GM12801 (cell line): ENCODE results near the gene SIGLEC9.

Experiments used
- TF ChIP-seq, protein P1 (sequence below): IDR thresholded peaks from one replicate; pipeline ENCODE4 v1.5.1; 2011; ENCODE audit warnings: control low read depth; ENCODE audit not compliant: insufficient read length; ENCODE audit errors: extremely low read depth

The SIGLEC9 gene

DNA sequence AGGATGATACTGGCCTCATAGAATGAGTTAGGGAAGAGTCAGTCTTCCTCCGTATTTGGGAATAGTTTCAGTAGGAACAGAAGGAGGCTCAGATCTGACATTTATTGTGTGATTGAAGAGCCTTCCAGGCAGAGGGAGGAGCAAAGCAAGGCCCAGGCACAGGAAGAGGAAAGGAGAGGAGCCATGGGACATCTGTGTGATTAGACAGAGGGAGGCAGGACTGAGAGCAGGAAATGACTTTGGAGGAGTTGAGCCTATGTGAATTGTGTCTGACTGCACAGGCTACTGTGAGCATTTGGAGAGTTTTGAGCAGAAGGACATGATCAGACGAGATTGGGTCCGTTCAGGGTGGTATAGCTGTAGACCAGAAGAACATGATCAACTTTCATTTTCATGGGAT is 25.9 kb downstream of the SIGLEC9 start:
- TF ChIP-seq, protein P1, sequence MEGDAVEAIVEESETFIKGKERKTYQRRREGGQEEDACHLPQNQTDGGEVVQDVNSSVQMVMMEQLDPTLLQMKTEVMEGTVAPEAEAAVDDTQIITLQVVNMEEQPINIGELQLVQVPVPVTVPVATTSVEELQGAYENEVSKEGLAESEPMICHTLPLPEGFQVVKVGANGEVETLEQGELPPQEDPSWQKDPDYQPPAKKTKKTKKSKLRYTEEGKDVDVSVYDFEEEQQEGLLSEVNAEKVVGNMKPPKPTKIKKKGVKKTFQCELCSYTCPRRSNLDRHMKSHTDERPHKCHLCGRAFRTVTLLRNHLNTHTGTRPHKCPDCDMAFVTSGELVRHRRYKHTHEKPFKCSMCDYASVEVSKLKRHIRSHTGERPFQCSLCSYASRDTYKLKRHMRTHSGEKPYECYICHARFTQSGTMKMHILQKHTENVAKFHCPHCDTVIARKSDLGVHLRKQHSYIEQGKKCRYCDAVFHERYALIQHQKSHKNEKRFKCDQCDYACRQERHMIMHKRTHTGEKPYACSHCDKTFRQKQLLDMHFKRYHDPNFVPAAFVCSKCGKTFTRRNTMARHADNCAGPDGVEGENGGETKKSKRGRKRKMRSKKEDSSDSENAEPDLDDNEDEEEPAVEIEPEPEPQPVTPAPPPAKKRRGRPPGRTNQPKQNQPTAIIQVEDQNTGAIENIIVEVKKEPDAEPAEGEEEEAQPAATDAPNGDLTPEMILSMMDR, result no peak

DNA sequence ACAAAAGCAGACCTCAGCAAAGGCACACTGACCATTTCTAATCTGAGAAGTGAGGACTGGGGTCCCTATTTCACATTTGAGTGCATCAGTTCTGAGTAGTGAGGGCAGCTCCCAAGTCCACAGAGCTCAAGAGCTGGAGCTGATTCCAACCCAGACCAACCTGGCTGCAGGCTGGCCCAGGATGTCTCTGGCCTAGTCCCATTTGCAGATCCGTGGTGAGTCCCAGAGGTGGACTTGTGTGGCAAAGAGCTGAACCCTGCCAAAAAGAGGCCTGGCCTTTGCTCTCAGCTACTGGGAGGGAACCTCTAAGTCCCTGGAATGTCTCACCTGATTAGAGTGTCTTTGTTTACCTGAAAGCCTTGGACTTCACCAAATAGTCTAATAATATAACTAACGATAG is 32.0 kb downstream of the SIGLEC9 start:
- TF ChIP-seq, protein P1, result no peak

DNA sequence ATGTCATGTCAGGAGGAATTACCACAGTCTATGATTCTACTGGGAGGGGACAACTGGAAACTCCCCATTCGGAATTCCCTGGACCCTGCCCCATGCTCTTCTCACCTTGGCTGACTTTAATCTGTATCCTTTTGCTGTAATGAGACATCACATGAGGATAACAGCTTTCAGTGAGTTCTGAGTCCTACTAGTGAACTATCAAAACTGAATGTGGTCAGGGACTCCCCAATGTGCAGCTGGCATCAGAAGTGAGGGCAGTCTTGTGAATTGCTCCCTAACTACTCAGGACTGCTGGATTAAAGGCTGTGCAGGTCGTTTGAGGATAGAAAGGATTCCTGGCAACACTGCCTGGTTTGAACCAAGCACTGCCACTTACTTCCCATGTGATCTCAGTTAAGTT is 32.6 kb downstream of the SIGLEC9 start:
- TF ChIP-seq, protein P1, result no peak

DNA sequence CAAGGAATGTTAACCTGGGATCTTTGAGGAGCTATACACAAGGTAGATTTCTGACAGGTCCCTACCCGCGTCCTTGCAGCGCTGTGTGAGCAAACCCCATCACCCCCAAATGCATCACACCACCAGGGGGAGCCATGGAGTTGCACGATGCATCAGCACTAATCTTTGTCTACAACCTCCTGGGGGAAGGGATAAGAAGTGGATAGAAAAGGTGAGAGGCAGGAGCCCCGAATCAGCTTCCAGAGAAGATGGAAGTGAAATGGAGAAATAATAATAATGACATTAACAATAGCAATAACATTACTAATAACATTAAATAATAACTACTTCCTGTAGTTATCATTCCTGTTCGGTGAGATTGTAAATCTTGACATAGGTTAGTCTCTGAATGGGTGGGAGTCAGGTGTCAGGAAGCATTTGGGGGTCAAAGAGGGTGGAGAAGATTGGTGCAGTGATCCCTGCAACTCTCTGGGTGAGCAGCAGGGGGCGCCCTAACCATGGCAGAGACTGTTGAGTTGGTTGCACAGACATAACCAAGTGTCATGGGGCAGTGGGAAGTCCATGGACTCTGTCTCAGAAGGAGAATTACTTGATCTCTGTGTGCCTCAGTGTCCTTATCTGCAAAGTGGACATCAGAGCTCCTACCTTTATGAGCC is 33.9 kb downstream of the SIGLEC9 start:
- TF ChIP-seq, protein P1, result peak; percentile 32

DNA sequence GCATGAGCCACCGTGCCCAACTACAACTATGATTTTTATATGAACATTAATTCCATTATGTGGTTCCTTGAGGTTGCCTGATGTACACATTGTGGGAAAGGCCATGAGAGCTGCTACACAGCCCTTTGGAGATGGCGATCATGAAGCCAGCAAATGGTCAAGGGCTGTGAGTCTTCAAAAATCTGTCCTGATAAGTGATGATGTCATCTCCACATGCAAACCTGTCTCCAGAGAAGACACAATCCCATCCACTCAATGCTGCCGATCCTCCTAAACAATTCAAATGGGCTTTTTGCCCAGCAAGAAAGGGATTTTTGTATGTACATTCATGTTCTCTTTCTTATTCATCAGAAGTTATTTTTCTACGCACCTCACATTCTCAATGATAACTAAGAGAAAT is 35.0 kb downstream of the SIGLEC9 start:
- TF ChIP-seq, protein P1, result no peak

DNA sequence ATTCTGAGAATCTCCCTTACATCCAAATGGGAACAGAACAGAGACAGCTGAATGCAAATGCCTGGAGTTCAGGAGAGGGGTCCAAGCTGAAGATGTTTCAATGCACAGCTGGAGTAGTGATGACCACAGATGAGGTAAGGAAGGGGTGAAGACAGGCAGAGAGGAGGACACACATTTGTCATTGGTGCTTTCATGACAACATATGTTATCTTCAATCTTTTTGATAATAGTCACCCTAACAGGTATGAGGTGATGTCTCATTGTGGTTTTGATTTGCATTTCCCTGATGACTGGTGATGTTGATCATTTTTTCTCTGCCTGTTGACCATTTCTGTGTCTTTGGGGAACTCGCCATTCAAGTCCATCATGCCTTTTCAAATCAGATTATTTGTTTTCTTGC is 36.6 kb downstream of the SIGLEC9 start:
- TF ChIP-seq, protein P1, result no peak

DNA sequence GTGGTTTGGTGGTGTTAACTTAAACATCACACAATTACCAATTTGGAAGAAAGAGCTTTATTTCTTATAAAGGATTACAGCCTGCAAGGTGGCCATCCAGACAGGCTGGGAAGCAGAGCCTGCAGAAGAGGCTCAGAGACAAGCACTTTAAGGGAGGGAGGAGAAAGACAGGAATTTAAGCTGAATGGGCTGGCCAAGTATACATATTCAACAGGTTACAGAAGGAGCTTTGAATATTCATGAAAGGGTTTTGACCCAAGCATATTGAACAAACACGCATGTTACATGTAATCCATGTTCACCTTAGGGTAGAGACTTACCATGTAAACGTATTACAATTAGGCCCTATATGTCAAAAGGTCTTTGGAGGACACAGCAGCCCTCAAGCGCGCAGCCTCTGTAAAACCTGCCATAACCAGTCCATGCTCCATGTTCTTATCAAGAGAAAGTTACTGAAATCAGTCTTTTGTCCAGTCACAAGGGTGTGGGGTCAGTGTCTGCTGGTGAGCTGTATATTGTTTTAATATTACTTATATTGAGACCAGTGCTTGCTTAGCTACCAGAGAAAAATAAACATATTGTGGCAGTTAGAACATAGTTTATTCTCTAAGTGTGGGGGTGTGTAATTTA is 37.3 kb downstream of the SIGLEC9 start:
- TF ChIP-seq, protein P1, result no peak
